Endothelial cell of umbilical vein (primary cell): ENCODE data around the gene DYNLT1. TPM values are rescaled to one million over a fixed set of nuclear protein-coding genes. Genes with fewer than 3 reads are reported as not detected.

Experiments
- BruUV-seq: library from RNA; stranded (reverse); fragments of 400-500 nt; replicated peaks from 2 replicates; lab custom pipeline; 2021; lab: Mats Ljungman, UMichigan
- CTCF ChIA-PET: fragments of 300-600, 350-600 bp; sonication (Branson Sonifier 250); formaldehyde crosslinking; loops from one replicate; lab custom pipeline; 2021; ENCODE audit warnings: antibody characterized with exemption, inconsistent platforms; lab: Charles Lee
- POLR2A ChIA-PET: fragments of 300-600, 350-600 bp; sonication (Branson Sonifier 250); formaldehyde crosslinking; loops from one replicate; lab custom pipeline; 2021; ENCODE audit warnings: antibody characterized with exemption, inconsistent platforms; lab: Charles Lee
- DNase-seq: peaks from one replicate; pipeline ENCODE4 v3.0.0-alpha.2; 2011; ENCODE audit warnings: low read depth, low spot score
- FAIRE-seq: peaks from 2 replicates; lab custom pipeline; 2011; peaks lifted over from hg19 to GRCh38; lab: Jason Lieb, UNC
- H2AFZ ChIP-seq: 2 replicates; pipeline ENCODE4 v1.6.0; 2012; ENCODE audit warnings: low read depth, low read length, control low read depth, inconsistent platforms
- H3K27ac ChIP-seq: 2 replicates; pipeline ENCODE4 v1.5.1; 2011; ENCODE audit warnings: low read depth, mild to moderate bottlenecking, control low read depth, low read length, moderate library complexity; ENCODE audit not compliant: insufficient read depth
- H3K27me3 ChIP-seq, 2 experiments: 2 replicates each; pipeline versions ENCODE4 v1.6.0 to v1.6.1; 2011; ENCODE audit warnings: low read length in 2 of 2, mixed read lengths in 1 of 2; ENCODE audit not compliant: control insufficient read depth in 2 of 2, insufficient read depth in 2 of 2
- H3K36me3 ChIP-seq, 2 experiments: 2 replicates in 1 of 2; 3 replicates in 1 of 2; pipeline ENCODE4 v1.5.1; 2011; ENCODE audit warnings: low read length in 2 of 2, mild to moderate bottlenecking in 1 of 2, moderate library complexity in 1 of 2; ENCODE audit not compliant: control insufficient read depth in 2 of 2, insufficient read depth in 2 of 2; ENCODE audit errors: extremely low read depth in 1 of 2
- H3K4me1 ChIP-seq: 3 replicates; pipeline ENCODE4 v1.5.1; 2011; ENCODE audit warnings: mild to moderate bottlenecking, low read length; ENCODE audit not compliant: control insufficient read depth, insufficient read depth; ENCODE audit errors: extremely low read depth
- H3K4me2 ChIP-seq: 2 replicates; pipeline ENCODE4 v1.6.1; 2011; ENCODE audit warnings: low read length, control low read depth, mixed read lengths; ENCODE audit not compliant: insufficient read depth
- H3K4me3 ChIP-seq, 3 experiments: fragments of 200-600 bp in 1 of 3; sonication (generic), shearing (Covaris generic) in 1 of 3; replicated peaks in 1 of 3; 2 replicates each; pipeline ENCODE4 v1.5.1; 2011 to 2016; ENCODE audit warnings: control low read depth in 3 of 3, low read length in 3 of 3, mild to moderate bottlenecking in 2 of 3, inconsistent platforms in 1 of 3, low read depth in 1 of 3, moderate library complexity in 1 of 3; ENCODE audit not compliant: insufficient read depth in 1 of 3
- H3K79me2 ChIP-seq: 2 replicates; pipeline ENCODE4 v1.6.0; 2012; ENCODE audit warnings: low read length, inconsistent platforms; ENCODE audit not compliant: control insufficient read depth, insufficient read depth
- H3K9ac ChIP-seq: replicated peaks from 2 replicates; pipeline ENCODE3; 2011; ENCODE audit warnings: low read length, control low read depth; ENCODE audit not compliant: insufficient read depth; ENCODE audit errors: extremely low read depth
- H3K9me1 ChIP-seq: replicated peaks from 3 replicates; pipeline ENCODE4 v1.6.0; 2011; ENCODE audit warnings: mild to moderate bottlenecking, low read length; ENCODE audit not compliant: control insufficient read depth, insufficient read depth; ENCODE audit errors: extremely low read depth
- H3K9me3 ChIP-seq: replicated peaks from 2 replicates; pipeline ENCODE4 v1.5.1; 2012; ENCODE audit warnings: low read length, inconsistent platforms; ENCODE audit not compliant: control insufficient read depth, insufficient read depth
- H4K20me1 ChIP-seq: replicated peaks from 2 replicates; pipeline ENCODE3; 2011; ENCODE audit warnings: mild to moderate bottlenecking, low read length; ENCODE audit not compliant: control insufficient read depth, insufficient read depth; ENCODE audit errors: extremely low read depth
- FOS ChIP-seq: IDR thresholded peaks from 2 replicates; pipeline ENCODE4 v1.6.1; 2011; ENCODE audit warnings: mild to moderate bottlenecking, low read length, moderate library complexity, borderline replicate concordance; ENCODE audit not compliant: insufficient read depth
- GATA2 ChIP-seq: IDR thresholded peaks from 2 replicates; pipeline ENCODE4 v1.7.0; 2011; ENCODE audit warnings: low read depth, mild to moderate bottlenecking, moderate library complexity, mixed read lengths, low read length; ENCODE audit not compliant: insufficient read length, insufficient read depth
- JUN ChIP-seq: IDR thresholded peaks from 2 replicates; pipeline ENCODE4 v1.6.1; 2011; ENCODE audit warnings: borderline replicate concordance, low read depth; ENCODE audit not compliant: insufficient read length, insufficient read depth
- MYC ChIP-seq: IDR thresholded peaks from one replicate; pipeline ENCODE4 v1.6.1; 2011; ENCODE audit warnings: mild to moderate bottlenecking, low read depth, low read length
- POLR2A ChIP-seq: IDR thresholded peaks from 2 replicates; pipeline ENCODE4 v1.6.1; 2012; ENCODE audit warnings: low read depth, mild to moderate bottlenecking, control low read depth, low read length
- dilution Hi-C: fragments of 300-500 bp; cut with MboI; formaldehyde crosslinking; loops from one replicate; pipeline ENCODE4 v1.15.0; 2019; ENCODE audit warnings: low sequenced_read_pairs; ENCODE audit not compliant: extremely low pct_ligation_motif_present
- intact Hi-C: fragments of 100-400 bp; cut with micrococcal nuclease; formaldehyde crosslinking; loops from one replicate; pipeline ENCODE4 v1.10.0; 2022
- polyA plus RNA-seq, 4 experiments: library from polyadenylated mRNA; depleted of rRNA in 3 of 4; stranded (reverse) in 3 of 4; unstranded in 1 of 4; fragments of >200 nt; gene quantifications; 2 replicates each; pipeline versions ENCODE4 v1.2.1 to v1.2.3, GENCODE V29; 2011 to 2012; ENCODE audit warnings: missing spikeins in 1 of 4
- total RNA-seq: library from RNA; stranded (reverse); gene quantifications from 2 replicates; pipeline ENCODE4 v1.2.3, GENCODE V29; 2021
- TF ChIP-seq, protein P1 (sequence below), 2 donors: IDR thresholded peaks; 1 replicate in 1 of 2; 2 replicates in 1 of 2; pipeline ENCODE4 v1.5.1; 2011; ENCODE audit warnings: low read length in 2 of 2, mild to moderate bottlenecking in 2 of 2, moderate library complexity in 2 of 2, control low read depth in 1 of 2, inconsistent platforms in 1 of 2, low read depth in 1 of 2; ENCODE audit not compliant: insufficient read depth in 1 of 2; ENCODE audit errors: extremely low read depth in 1 of 2
- TF ChIP-seq, protein P2 (sequence below): IDR thresholded peaks from 2 replicates; pipeline ENCODE4 v1.6.1; 2011; ENCODE audit not compliant: insufficient read depth, insufficient read length

The DYNLT1 gene
- total and polyA plus RNA-seq, 2 donors (not counting 3 experiments of a cell fraction or from before 2014, with no cell fraction given) = 162 to 267 TPM

DNA sequence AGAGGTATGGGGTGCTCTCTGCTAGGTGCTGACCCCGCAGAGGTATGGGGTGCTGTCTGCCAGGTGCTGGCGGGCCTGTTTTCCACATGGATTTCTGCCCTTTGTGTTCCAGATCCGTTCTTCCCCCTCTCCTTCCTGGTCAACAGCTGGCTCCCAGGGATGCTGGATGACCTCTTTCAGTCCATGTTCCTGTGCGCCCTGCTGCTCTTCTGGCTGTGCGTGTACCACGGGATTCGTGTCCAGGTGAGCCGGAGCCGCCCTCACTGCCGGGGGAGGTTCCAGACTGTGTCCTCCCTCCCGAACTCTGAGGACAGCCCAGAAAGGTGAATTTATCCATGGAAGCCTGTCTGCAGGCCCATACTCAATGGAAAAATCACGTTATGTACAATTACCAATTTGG is 36.3 kb downstream of the DYNLT1 start:
- Histone ChIP-seq H2AFZ (no peak overlapping the region), H4K20me1 (no peaks in the 10 kb centered on the region), H3K4me2 (no peak overlapping the region), H3K9ac (no peak overlapping the region), H3K27ac (no peak overlapping the region), H3K9me3 (no peaks in the 10 kb centered on the region), H3K4me3 (no peak overlapping the region), H3K9me1 (no peaks in the 10 kb centered on the region), H3K27me3 (no peaks in the 10 kb centered on the region), H3K4me1 (no peaks in the 10 kb centered on the region), H3K79me2 (no peaks in the 10 kb centered on the region), H3K36me3 (peaks cover 11 to 38% of the 10 kb centered on the region in 2 experiments)
- CTCF ChIA-PET = interaction anchor here (2.1 to 6.5 kb wide), 2 partner anchors 389 to 394 kb away, joined by 12 to 154 read pairs; no protein-coding TSS in a partner anchor
- DNase-seq = no peak
- no peak for FAIRE-seq
- dilution Hi-C loops = no loop called here
- BruUV-seq = no TSS peak
- intact Hi-C loops = no loop called here
- TF ChIP-seq MYC (no peak), FOS (no peak), POLR2A (no peak), JUN (no peak), GATA2 (no peak)
- TF ChIP-seq, protein P1, sequence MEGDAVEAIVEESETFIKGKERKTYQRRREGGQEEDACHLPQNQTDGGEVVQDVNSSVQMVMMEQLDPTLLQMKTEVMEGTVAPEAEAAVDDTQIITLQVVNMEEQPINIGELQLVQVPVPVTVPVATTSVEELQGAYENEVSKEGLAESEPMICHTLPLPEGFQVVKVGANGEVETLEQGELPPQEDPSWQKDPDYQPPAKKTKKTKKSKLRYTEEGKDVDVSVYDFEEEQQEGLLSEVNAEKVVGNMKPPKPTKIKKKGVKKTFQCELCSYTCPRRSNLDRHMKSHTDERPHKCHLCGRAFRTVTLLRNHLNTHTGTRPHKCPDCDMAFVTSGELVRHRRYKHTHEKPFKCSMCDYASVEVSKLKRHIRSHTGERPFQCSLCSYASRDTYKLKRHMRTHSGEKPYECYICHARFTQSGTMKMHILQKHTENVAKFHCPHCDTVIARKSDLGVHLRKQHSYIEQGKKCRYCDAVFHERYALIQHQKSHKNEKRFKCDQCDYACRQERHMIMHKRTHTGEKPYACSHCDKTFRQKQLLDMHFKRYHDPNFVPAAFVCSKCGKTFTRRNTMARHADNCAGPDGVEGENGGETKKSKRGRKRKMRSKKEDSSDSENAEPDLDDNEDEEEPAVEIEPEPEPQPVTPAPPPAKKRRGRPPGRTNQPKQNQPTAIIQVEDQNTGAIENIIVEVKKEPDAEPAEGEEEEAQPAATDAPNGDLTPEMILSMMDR (IDR thresholded peaks at IDR 0.05; ENCODE audit: extremely low read depth in 1 of 2, insufficient read depth in 1 of 2, low read depth in 1 of 2, low read length in 2 of 2) = no peak
- TF ChIP-seq, protein P2, sequence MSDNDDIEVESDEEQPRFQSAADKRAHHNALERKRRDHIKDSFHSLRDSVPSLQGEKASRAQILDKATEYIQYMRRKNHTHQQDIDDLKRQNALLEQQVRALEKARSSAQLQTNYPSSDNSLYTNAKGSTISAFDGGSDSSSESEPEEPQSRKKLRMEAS = no peak
- POLR2A ChIA-PET = no interaction called here
